Measurements from ENCODE around the gene DNAJA2.

Gene DNAJA2

GRCh38 chr16:46950009-46950408 lies 23.5 kb downstream of the DNAJA2 start:
- H3K18ac ChIP-seq (ENCODE audit: low read depth in 1 of 2, low read length in 2 of 2) = no peak overlapping the region
- H4K8ac ChIP-seq (ENCODE audit: low read length) = no peak overlapping the region
- no peak overlapping the region for H3K4me3 ChIP-seq (ENCODE audit: insufficient read depth in 1 of 2, low read depth in 1 of 2, low read length in 2 of 2)
- no peak overlapping the region for H3K14ac ChIP-seq (ENCODE audit: low read length in 2 of 2)
- no CpG with 5 or more reads among the region's 1 CpG for WGBS
- no peak overlapping the region for H2BK12ac ChIP-seq (ENCODE audit: low read length in 2 of 2)
- no peaks in the 10 kb centered on the region for H3K79me1 ChIP-seq (replicated peaks; ENCODE audit: low read length, poor library complexity, severe bottlenecking)
- H3K23ac ChIP-seq (ENCODE audit: low read length in 2 of 2) = no peak overlapping the region
- H3K36me3 ChIP-seq (ENCODE audit: control insufficient read depth in 1 of 2, insufficient read depth in 2 of 2, low read depth in 1 of 2, low read length in 2 of 2) = peaks cover 7 to 8% of the 10 kb centered on the region in 2 experiments
- no peak overlapping the region for H2AK5ac ChIP-seq (ENCODE audit: low read length, severe bottlenecking)
- H4K91ac ChIP-seq (ENCODE audit: low read length) = no peak overlapping the region
- H3K9ac ChIP-seq (ENCODE audit: low read length) = no peak overlapping the region
- H3K4ac ChIP-seq (ENCODE audit: low read depth in 1 of 2, low read length in 2 of 2) = no peak overlapping the region
- no peak overlapping the region for H2AFZ ChIP-seq (ENCODE audit: low read depth, low read length)
- no peaks in the 10 kb centered on the region for H3K27me3 ChIP-seq (ENCODE audit: control insufficient read depth in 1 of 2, insufficient read depth in 1 of 2, low read length in 2 of 2)
- no peak overlapping the region for H2BK120ac ChIP-seq (ENCODE audit: low read depth, low read length)
- H2BK15ac ChIP-seq (ENCODE audit: low read depth, poor library complexity, severe bottlenecking) = no peak overlapping the region
- no peak overlapping the region for H3K4me2 ChIP-seq (ENCODE audit: low read length, poor library complexity, severe bottlenecking)
- DNase-seq = no peak
- H2BK5ac ChIP-seq (ENCODE audit: low read depth, low read length, poor library complexity, severe bottlenecking) = no peak overlapping the region
- no peaks in the 10 kb centered on the region for H3K9me3 ChIP-seq (ENCODE audit: control insufficient read depth, low read length)
- H3K27ac ChIP-seq (ENCODE audit: low read length, poor library complexity, severe bottlenecking) = no peak overlapping the region
- H3K4me1 ChIP-seq (ENCODE audit: control insufficient read depth, insufficient read depth, low read depth, low read length) = no peaks in the 10 kb centered on the region

DNA sequence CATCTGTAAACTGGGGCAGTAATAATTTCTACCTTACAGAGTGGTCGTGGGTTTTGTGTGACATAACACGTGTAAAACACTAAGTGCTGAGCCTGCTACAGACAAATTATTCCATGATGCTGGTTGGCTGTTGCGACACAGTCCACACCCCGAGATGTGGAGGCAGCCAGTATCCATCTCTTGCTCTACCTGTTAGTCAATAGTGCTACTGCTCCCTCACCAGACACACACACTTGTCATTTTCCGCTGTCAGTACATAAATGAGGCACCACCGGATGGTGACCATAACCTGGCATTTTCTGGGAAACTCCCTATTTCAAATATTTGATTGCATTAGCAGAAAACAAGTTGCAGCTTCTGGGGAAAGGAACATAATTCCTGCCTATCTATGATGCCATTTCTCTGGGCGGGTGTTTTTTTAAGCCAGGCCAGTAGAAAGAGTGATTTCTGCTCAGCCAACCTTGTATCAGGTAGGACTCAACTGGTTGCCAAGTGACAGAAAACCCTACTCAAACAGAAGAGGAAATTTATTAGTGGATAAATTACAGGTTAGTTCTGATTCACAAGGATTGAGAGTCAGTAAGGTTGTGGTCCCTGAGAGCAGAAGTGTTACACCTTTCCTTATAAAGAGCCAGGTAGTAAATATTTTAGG lies 24.1 kb downstream of the DNAJA2 start:
- peaks cover under 1 to 7% of the 10 kb centered on the region in 2 experiments for H3K36me3 ChIP-seq (ENCODE audit: control insufficient read depth in 1 of 2, insufficient read depth in 2 of 2, low read depth in 1 of 2, low read length in 2 of 2)
- no peak overlapping the region for H3K4ac ChIP-seq (ENCODE audit: low read depth in 1 of 2, low read length in 2 of 2)
- H3K79me1 ChIP-seq (replicated peaks; ENCODE audit: low read length, poor library complexity, severe bottlenecking) = no peaks in the 10 kb centered on the region
- H3K4me2 ChIP-seq (ENCODE audit: low read length, poor library complexity, severe bottlenecking) = no peak overlapping the region
- no peak overlapping the region for H2BK120ac ChIP-seq (ENCODE audit: low read depth, low read length)
- no peak overlapping the region for H3K18ac ChIP-seq (ENCODE audit: low read depth in 1 of 2, low read length in 2 of 2)
- H2AFZ ChIP-seq (ENCODE audit: low read depth, low read length) = no peak overlapping the region
- WGBS = 95% methylated on average over 7 of the region's 7 CpGs
- no peak overlapping the region for H3K27ac ChIP-seq (ENCODE audit: low read length, poor library complexity, severe bottlenecking)
- no peaks in the 10 kb centered on the region for H3K9me3 ChIP-seq (ENCODE audit: control insufficient read depth, low read length)
- no peak overlapping the region for H3K14ac ChIP-seq (ENCODE audit: low read length in 2 of 2)
- no peak overlapping the region for H2BK15ac ChIP-seq (ENCODE audit: low read depth, poor library complexity, severe bottlenecking)
- DNase-seq = peak; percentile 7
- no peak overlapping the region for H3K9ac ChIP-seq (ENCODE audit: low read length)
- no peak overlapping the region for H3K4me3 ChIP-seq (ENCODE audit: insufficient read depth in 1 of 2, low read depth in 1 of 2, low read length in 2 of 2)
- no peaks in the 10 kb centered on the region for H3K27me3 ChIP-seq (ENCODE audit: control insufficient read depth in 1 of 2, insufficient read depth in 1 of 2, low read length in 2 of 2)
- H3K23ac ChIP-seq (ENCODE audit: low read length in 2 of 2) = no peak overlapping the region
- H2BK12ac ChIP-seq (ENCODE audit: low read length in 2 of 2) = no peak overlapping the region
- no peak overlapping the region for H2AK5ac ChIP-seq (ENCODE audit: low read length, severe bottlenecking)
- no peak overlapping the region for H4K91ac ChIP-seq (ENCODE audit: low read length)
- no peaks in the 10 kb centered on the region for H3K4me1 ChIP-seq (ENCODE audit: control insufficient read depth, insufficient read depth, low read depth, low read length)
- no peak overlapping the region for H4K8ac ChIP-seq (ENCODE audit: low read length)
- no peak overlapping the region for H2BK5ac ChIP-seq (ENCODE audit: low read depth, low read length, poor library complexity, severe bottlenecking)

- no peak overlapping the region for H3K4me2 ChIP-seq (ENCODE audit: low read length, poor library complexity, severe bottlenecking)
- H3K27me3 ChIP-seq (ENCODE audit: control insufficient read depth in 1 of 2, insufficient read depth in 1 of 2, low read length in 2 of 2) = no peaks in the 10 kb centered on the region
- H2BK5ac ChIP-seq (ENCODE audit: low read depth, low read length, poor library complexity, severe bottlenecking) = no peak overlapping the region
- no peak overlapping the region for H3K9ac ChIP-seq (ENCODE audit: low read length)
- no peak overlapping the region for H3K14ac ChIP-seq (ENCODE audit: low read length in 2 of 2)
- H3K4me3 ChIP-seq (ENCODE audit: insufficient read depth in 1 of 2, low read depth in 1 of 2, low read length in 2 of 2) = no peak overlapping the region
- no peak overlapping the region for H2BK15ac ChIP-seq (ENCODE audit: low read depth, poor library complexity, severe bottlenecking)
- no peak overlapping the region for H3K23ac ChIP-seq (ENCODE audit: low read length in 2 of 2)
- no peak overlapping the region for H3K4ac ChIP-seq (ENCODE audit: low read depth in 1 of 2, low read length in 2 of 2)
- WGBS = 97% methylated on average over 2 of the region's 4 CpGs
- H3K79me1 ChIP-seq (replicated peaks; ENCODE audit: low read length, poor library complexity, severe bottlenecking) = no peaks in the 10 kb centered on the region
- no peak for DNase-seq
- no peaks in the 10 kb centered on the region for H3K4me1 ChIP-seq (ENCODE audit: control insufficient read depth, insufficient read depth, low read depth, low read length)
- no peaks in the 10 kb centered on the region for H3K9me3 ChIP-seq (ENCODE audit: control insufficient read depth, low read length)
- H3K18ac ChIP-seq (ENCODE audit: low read depth in 1 of 2, low read length in 2 of 2) = no peak overlapping the region
- no peak overlapping the region for H2BK120ac ChIP-seq (ENCODE audit: low read depth, low read length)
- H3K36me3 ChIP-seq (ENCODE audit: control insufficient read depth in 1 of 2, insufficient read depth in 2 of 2, low read depth in 1 of 2, low read length in 2 of 2) = peaks cover 0 to 3% of the 10 kb centered on the region in 2 experiments
- no peak overlapping the region for H2AFZ ChIP-seq (ENCODE audit: low read depth, low read length)
- no peak overlapping the region for H4K91ac ChIP-seq (ENCODE audit: low read length)
- H4K8ac ChIP-seq (ENCODE audit: low read length) = no peak overlapping the region
- no peak overlapping the region for H2BK12ac ChIP-seq (ENCODE audit: low read length in 2 of 2)
- H3K27ac ChIP-seq (ENCODE audit: low read length, poor library complexity, severe bottlenecking) = no peak overlapping the region
- no peak overlapping the region for H2AK5ac ChIP-seq (ENCODE audit: low read length, severe bottlenecking)
Measured at GRCh38 chr16:46948548-46949166, 24.8 kb downstream of the DNAJA2 start.

DNA sequence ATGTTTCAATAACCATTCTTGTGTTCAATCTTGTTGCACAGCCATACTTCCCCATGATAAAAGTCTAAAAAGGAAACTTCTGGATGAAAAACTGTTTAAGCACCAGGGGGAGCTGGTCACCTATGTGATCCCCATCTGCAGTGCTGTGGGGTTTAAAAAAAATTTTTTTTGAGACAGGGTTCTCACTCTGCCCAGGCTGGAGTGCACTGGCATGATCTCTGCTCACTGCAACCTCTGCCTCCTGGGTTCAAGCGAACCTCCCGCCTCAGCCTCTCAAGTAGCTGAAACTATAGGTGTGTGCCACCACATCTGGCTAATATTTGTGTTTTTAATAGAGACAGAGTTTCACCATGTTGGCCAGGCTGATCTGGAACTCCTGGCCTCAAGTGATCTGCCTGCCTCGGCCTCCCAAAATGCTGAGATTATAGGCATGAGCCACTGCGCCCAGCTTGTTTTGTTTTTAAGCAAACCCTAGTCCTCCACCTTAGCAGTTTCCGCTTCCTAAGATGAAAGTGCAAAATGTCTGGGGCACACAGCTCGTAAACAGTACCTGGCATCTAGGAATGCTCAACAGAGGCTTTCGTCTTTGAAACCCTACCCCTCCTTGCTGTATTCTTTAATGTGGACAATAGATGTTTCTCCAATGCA lies 25.4 kb downstream of the DNAJA2 start:
- H3K4me2 ChIP-seq (ENCODE audit: low read length, poor library complexity, severe bottlenecking) = no peak overlapping the region
- H2BK120ac ChIP-seq (ENCODE audit: low read depth, low read length) = no peak overlapping the region
- no peak overlapping the region for H3K4ac ChIP-seq (ENCODE audit: low read depth in 1 of 2, low read length in 2 of 2)
- no peak overlapping the region for H4K8ac ChIP-seq (ENCODE audit: low read length)
- H4K91ac ChIP-seq (ENCODE audit: low read length) = no peak overlapping the region
- 89% methylated on average over 7 of the region's 7 CpGs for WGBS
- H3K9me3 ChIP-seq (ENCODE audit: control insufficient read depth, low read length) = no peaks in the 10 kb centered on the region
- H2AK5ac ChIP-seq (ENCODE audit: low read length, severe bottlenecking) = no peak overlapping the region
- peak; percentile 50 for DNase-seq
- H3K23ac ChIP-seq (ENCODE audit: low read length in 2 of 2) = no peak overlapping the region
- no peak overlapping the region for H3K9ac ChIP-seq (ENCODE audit: low read length)
- no peak overlapping the region for H2AFZ ChIP-seq (ENCODE audit: low read depth, low read length)
- no peak overlapping the region for H2BK12ac ChIP-seq (ENCODE audit: low read length in 2 of 2)
- H3K4me1 ChIP-seq (ENCODE audit: control insufficient read depth, insufficient read depth, low read depth, low read length) = peaks cover 1% of the 10 kb centered on the region
- H3K27ac ChIP-seq (ENCODE audit: low read length, poor library complexity, severe bottlenecking) = no peak overlapping the region
- H2BK15ac ChIP-seq (ENCODE audit: low read depth, poor library complexity, severe bottlenecking) = no peak overlapping the region
- H2BK5ac ChIP-seq (ENCODE audit: low read depth, low read length, poor library complexity, severe bottlenecking) = no peak overlapping the region
- H3K4me3 ChIP-seq (ENCODE audit: insufficient read depth in 1 of 2, low read depth in 1 of 2, low read length in 2 of 2) = no peak overlapping the region
- H3K14ac ChIP-seq (ENCODE audit: low read length in 2 of 2) = no peak overlapping the region
- H3K18ac ChIP-seq (ENCODE audit: low read depth in 1 of 2, low read length in 2 of 2) = no peak overlapping the region
- H3K36me3 ChIP-seq (ENCODE audit: control insufficient read depth in 1 of 2, insufficient read depth in 2 of 2, low read depth in 1 of 2, low read length in 2 of 2) = no peaks in the 10 kb centered on the region
- no peaks in the 10 kb centered on the region for H3K27me3 ChIP-seq (ENCODE audit: control insufficient read depth in 1 of 2, insufficient read depth in 1 of 2, low read length in 2 of 2)
- H3K79me1 ChIP-seq (replicated peaks; ENCODE audit: low read length, poor library complexity, severe bottlenecking) = no peaks in the 10 kb centered on the region
